RWPE2 (cell line): ENCODE results near the gene PMAIP1.

Experiments used
- ATAC-seq: fragments of 200-7000 bp; cut with Tn5 transposase; 3 replicates; pipeline ENCODE4 v1.9.1; 2021; ENCODE audit warnings: low read depth
- DNase-seq: peaks from one replicate; pipeline ENCODE4 v3.0.0-alpha.2; 2020; ENCODE audit warnings: low spot score
- H3K27ac ChIP-seq: fragments of 450-650 bp; 2 replicates; pipeline ENCODE4 v1.5.1; 2017; ENCODE audit warnings: mild to moderate bottlenecking; ENCODE audit not compliant: poor library complexity, severe bottlenecking
- H3K27me3 ChIP-seq: fragments of 250-450 bp; sonication (Bioruptor Pico); 2 replicates; pipeline ENCODE4 v1.5.1; 2021; ENCODE audit warnings: mild to moderate bottlenecking, moderate library complexity; ENCODE audit not compliant: insufficient read depth, poor library complexity, severe bottlenecking
- H3K36me3 ChIP-seq: fragments of 250-450 bp; sonication (Bioruptor Pico); 2 replicates; pipeline ENCODE4 v1.5.1; 2020; ENCODE audit warnings: low read depth, mild to moderate bottlenecking, moderate library complexity
- H3K4me1 ChIP-seq: fragments of 250-450 bp; sonication (Bioruptor Pico); 2 replicates; pipeline ENCODE4 v1.5.1; 2021; ENCODE audit warnings: mild to moderate bottlenecking, moderate library complexity; ENCODE audit not compliant: insufficient read depth, poor library complexity, severe bottlenecking
- H3K4me3 ChIP-seq: fragments of 250-450 bp; sonication (Bioruptor Pico); 2 replicates; pipeline ENCODE4 v1.5.1; 2021; ENCODE audit warnings: mild to moderate bottlenecking, moderate library complexity; ENCODE audit not compliant: severe bottlenecking
- H3K9me3 ChIP-seq: fragments of 250-450 bp; sonication (Bioruptor Pico); 2 replicates; pipeline ENCODE4 v1.5.1; 2021; ENCODE audit warnings: mild to moderate bottlenecking, moderate library complexity; ENCODE audit not compliant: severe bottlenecking
- CTCF ChIP-seq: fragments of 450-650 bp; IDR thresholded peaks from one replicate; pipeline ENCODE4 v1.5.1; 2017; ENCODE audit warnings: mild to moderate bottlenecking, moderate library complexity; ENCODE audit not compliant: poor library complexity, severe bottlenecking

PMAIP1 gene

GRCh38 chr18:59876310-59876626, 23.5 kb upstream of the PMAIP1 start:
- Histone ChIP-seq H3K4me1 (peaks cover 10% of the 10 kb centered on the region), H3K9me3 (no peaks in the 10 kb centered on the region), H3K4me3 (no peak overlapping the region), H3K27ac (no peak overlapping the region), H3K27me3 (no peaks in the 10 kb centered on the region), H3K36me3 (no peaks in the 10 kb centered on the region)
- DNase-seq (no peak), ATAC-seq (no peak)
- no peak for TF ChIP-seq CTCF

GRCh38 chr18:59877361-59877760, 22.4 kb upstream of the PMAIP1 start:
- no peaks in the 10 kb centered on the region for H3K36me3 ChIP-seq

GRCh38 chr18:59878644-59879043, 21.2 kb upstream of the PMAIP1 start:
- ATAC-seq, result no peak
- no peak for DNase-seq

More at GRCh38 chr18:59877361-59877760, 22.4 kb upstream of the PMAIP1 start:
- Histone ChIP-seq H3K27ac (no peak overlapping the region), H3K4me1 (peaks cover 19% of the 10 kb centered on the region), H3K4me3 (no peak overlapping the region), H3K9me3 (no peaks in the 10 kb centered on the region), H3K27me3 (no peaks in the 10 kb centered on the region)
- no peak for ATAC-seq
- DNase-seq, result no peak
- no peak for TF ChIP-seq CTCF

GRCh38 chr18:59881728-59882656, 17.8 kb upstream of the PMAIP1 start:
- DNase-seq, result no peak

More at GRCh38 chr18:59878644-59879043, 21.2 kb upstream of the PMAIP1 start:
- no peak for TF ChIP-seq CTCF
- H3K9me3 ChIP-seq, result no peaks in the 10 kb centered on the region
- H3K27ac ChIP-seq, result no peak overlapping the region
- no peaks in the 10 kb centered on the region for H3K36me3 ChIP-seq
- H3K4me3 ChIP-seq, result no peak overlapping the region
- peaks cover 22% of the 10 kb centered on the region for H3K4me1 ChIP-seq
- no peaks in the 10 kb centered on the region for H3K27me3 ChIP-seq

More at GRCh38 chr18:59881728-59882656, 17.8 kb upstream of the PMAIP1 start:
- H3K36me3 ChIP-seq, result no peaks in the 10 kb centered on the region
- H3K27ac ChIP-seq, result peak overlapping the region; percentile 35
- H3K9me3 ChIP-seq, result no peaks in the 10 kb centered on the region
- peaks cover 23% of the 10 kb centered on the region for H3K4me1 ChIP-seq
- ATAC-seq, result peak; percentile 43; the same call in 2 of the 3 replicates
- no peaks in the 10 kb centered on the region for H3K27me3 ChIP-seq
- H3K4me3 ChIP-seq, result no peak overlapping the region
- TF ChIP-seq CTCF, result no peak
